AG10803 (cell line): ENCODE results near the gene AFAP1.
A peak's percentile ranks its signal among the peaks of the same experiment; 100 is the strongest.

ENCODE experiments used
- DNase-seq: peaks from one replicate; pipeline ENCODE4 v3.0.0; 2010; ENCODE audit warnings: low read depth
- H3K4me3 ChIP-seq: 2 replicates; pipeline ENCODE4 v1.5.1; 2011; ENCODE audit warnings: mild to moderate bottlenecking, low read length, control low read depth
- CTCF ChIP-seq: conservative IDR thresholded peaks from 2 replicates; pipeline ENCODE4 v1.5.1; 2011; ENCODE audit warnings: mild to moderate bottlenecking, low read length, control low read depth, inconsistent platforms

The AFAP1 gene

GRCh38 chr4:7939377-7940108, at the start of gene AFAP1:
AFAP1 (minus strand) TSS chr4:7939861; CDS start chr4:7872078, 67,783 bp downstream.
- TF ChIP-seq CTCF: no peak
- H3K4me3 ChIP-seq: peak within 1 kb of the TSS; percentile 85
- peak; percentile 82 for DNase-seq

GRCh38 chr4:7988437-7988836, 48.8 kb upstream of the AFAP1 start:
- DNase-seq: peak; percentile 84
- TF ChIP-seq CTCF: no peak
- H3K4me3 ChIP-seq: no peak overlapping the region

GRCh38 chr4:7987148-7987989, 47.7 kb upstream of the AFAP1 start:
- peak; percentile 88 for TF ChIP-seq CTCF
- DNase-seq: peak; percentile 69
- H3K4me3 ChIP-seq: no peak overlapping the region

GRCh38 chr4:7985891-7986441, 46.3 kb upstream of the AFAP1 start:
- TF ChIP-seq CTCF: no peak
- peak; percentile 27 for DNase-seq
- H3K4me3 ChIP-seq: no peak overlapping the region

GRCh38 chr4:7985072-7985471, 45.4 kb upstream of the AFAP1 start:
- no peak for TF ChIP-seq CTCF
- DNase-seq: no peak
- no peak overlapping the region for H3K4me3 ChIP-seq

GRCh38 chr4:7984286-7984925, 44.7 kb upstream of the AFAP1 start:
- H3K4me3 ChIP-seq: no peak overlapping the region
- no peak for TF ChIP-seq CTCF
- no peak for DNase-seq
